Loucy (cell line): ENCODE measurements around the gene CCDC187.
"Not testable (repeated sequence)": the region's sequence is repeated elsewhere in the genome, so short reads cannot be mapped to it uniquely, and the experiment has no call there.

Source experiments
- H2AFZ ChIP-seq: fragments of 200-600 bp; sonication (generic); 2 replicates; pipeline ENCODE4 v1.6.0; 2016; ENCODE audit warnings: antibody characterized with exemption, mild to moderate bottlenecking, low read length, moderate library complexity
- H3F3A ChIP-seq: fragments of 200-600 bp; 2 replicates; pipeline ENCODE4 v1.6.0; 2016; ENCODE audit warnings: antibody characterized with exemption, low read depth, mild to moderate bottlenecking
- H3K27me3 ChIP-seq: fragments of 200-600 bp; sonication (generic); 2 replicates; pipeline ENCODE4 v1.6.1; 2014; ENCODE audit warnings: low read length, mild to moderate bottlenecking; ENCODE audit not compliant: insufficient read depth, poor library complexity, severe bottlenecking
- H3K36me3 ChIP-seq: fragments of 200-600 bp; sonication (generic); 2 replicates; pipeline ENCODE4 v1.6.1; 2016; ENCODE audit warnings: low read length; ENCODE audit not compliant: insufficient read depth
- H3K4me1 ChIP-seq: fragments of 200-600 bp; sonication (generic); 2 replicates; pipeline ENCODE4 v1.5.1; 2014; ENCODE audit warnings: low read length, mild to moderate bottlenecking; ENCODE audit not compliant: insufficient read depth, poor library complexity, severe bottlenecking
- H3K4me2 ChIP-seq: fragments of 200-600 bp; sonication (generic); 2 replicates; pipeline ENCODE4 v1.6.0; 2014; ENCODE audit warnings: antibody characterized with exemption, low read length, low read depth, mild to moderate bottlenecking; ENCODE audit not compliant: poor library complexity, severe bottlenecking
- H3K4me3 ChIP-seq: fragments of 200-600 bp; sonication (generic); 2 replicates; pipeline ENCODE4 v1.5.1; 2014; ENCODE audit warnings: low read length, mild to moderate bottlenecking, mixed read lengths; ENCODE audit not compliant: poor library complexity, severe bottlenecking
- H3K79me2 ChIP-seq: fragments of 200-600 bp; sonication (generic); 2 replicates; pipeline ENCODE4 v1.6.1; 2014; ENCODE audit warnings: low read length; ENCODE audit not compliant: insufficient read depth
- H3K9ac ChIP-seq: fragments of 200-600 bp; sonication (generic); 2 replicates; pipeline ENCODE4 v1.6.0; 2014; ENCODE audit warnings: mild to moderate bottlenecking, low read depth, low read length, moderate library complexity; ENCODE audit not compliant: poor library complexity, severe bottlenecking
- H3K9me2 ChIP-seq: fragments of 200-600 bp; sonication (generic); replicated peaks from 2 replicates; pipeline ENCODE4 v1.6.1; 2016; ENCODE audit warnings: low read depth, low read length, mixed read lengths
- H3K9me3 ChIP-seq: fragments of 200-600 bp; sonication (generic); 2 replicates; pipeline ENCODE4 v1.6.1; 2014; ENCODE audit warnings: mild to moderate bottlenecking, antibody characterized with exemption, low read length, low read depth; ENCODE audit not compliant: insufficient read depth
- H4K20me1 ChIP-seq: fragments of 200-600 bp; sonication (generic); 2 replicates; pipeline ENCODE4 v1.6.0; 2014; ENCODE audit warnings: antibody characterized with exemption, low read length, mild to moderate bottlenecking; ENCODE audit not compliant: insufficient read depth, poor library complexity, severe bottlenecking
- CTCF ChIP-seq: fragments of 200-600 bp; sonication (generic); conservative IDR thresholded peaks from 2 replicates; pipeline ENCODE4 v1.5.1; 2014; ENCODE audit warnings: mild to moderate bottlenecking, antibody characterized with exemption, low read length
- EZH2phosphoT487 ChIP-seq: fragments of 200-600 bp; IDR thresholded peaks from 2 replicates; pipeline ENCODE4 v1.6.1; 2018; ENCODE audit warnings: antibody characterized with exemption, mild to moderate bottlenecking, moderate library complexity, borderline replicate concordance

The CCDC187 gene

GRCh38 chr9:136303825-136304416 is at the start of gene CCDC187:
Gene CCDC187, minus strand, starts transcription at chr9:136304094. Its CDS starts 264 bp downstream, at chr9:136303830.
- no peak within 1 kb of the TSS for H3K4me3 ChIP-seq
- H3K36me3 ChIP-seq: no peaks in the 10 kb centered on the region
- no peaks in the 10 kb centered on the region for H4K20me1 ChIP-seq
- no peak for TF ChIP-seq CTCF
- TF ChIP-seq EZH2phosphoT487: no peak
- no peaks in the 10 kb centered on the region for H3K4me1 ChIP-seq
- no peak within 1 kb of the TSS for H3K4me2 ChIP-seq
- no peaks in the 10 kb centered on the region for H3K9me2 ChIP-seq
- no peaks in the 10 kb centered on the region for H3K79me2 ChIP-seq
- H3F3A ChIP-seq: no peaks in the 10 kb centered on the region
- no peaks in the 10 kb centered on the region for H3K27me3 ChIP-seq
- H3K9ac ChIP-seq: no peak within 1 kb of the TSS
- no peaks in the 10 kb centered on the region for H3K9me3 ChIP-seq
- H2AFZ ChIP-seq: no peak within 1 kb of the TSS

- Histone ChIP-seq H3K79me2 (no peaks in the 10 kb centered on the region), H3K9ac (no peak overlapping the region), H3K36me3 (no peaks in the 10 kb centered on the region), H3K4me3 (no peak overlapping the region), H3K4me2 (no peak overlapping the region), H3K27me3 (no peaks in the 10 kb centered on the region), H3F3A (no peaks in the 10 kb centered on the region), H3K9me3 (no peaks in the 10 kb centered on the region), H4K20me1 (no peaks in the 10 kb centered on the region), H3K9me2 (no peaks in the 10 kb centered on the region), H3K4me1 (no peaks in the 10 kb centered on the region), H2AFZ (no peak overlapping the region)
- TF ChIP-seq CTCF: no peak
- no peak for TF ChIP-seq EZH2phosphoT487
These were observed 49.2 kb upstream of the CCDC187 start for GRCh38 chr9:136353088-136353487.

- Histone ChIP-seq H3K9ac (no peak overlapping the region), H3K27me3 (no peaks in the 10 kb centered on the region), H3K4me3 (no peak overlapping the region), H3K9me3 (no peaks in the 10 kb centered on the region), H3F3A (no peaks in the 10 kb centered on the region), H2AFZ (no peak overlapping the region), H3K4me2 (no peak overlapping the region), H4K20me1 (no peaks in the 10 kb centered on the region), H3K79me2 (no peaks in the 10 kb centered on the region), H3K36me3 (no peaks in the 10 kb centered on the region), H3K4me1 (no peaks in the 10 kb centered on the region), H3K9me2 (no peaks in the 10 kb centered on the region)
- TF ChIP-seq EZH2phosphoT487 (no peak), CTCF (no peak)
These were observed 48.8 kb upstream of the CCDC187 start for GRCh38 chr9:136352682-136353081.

GRCh38 chr9:136351868-136352267 is 48.0 kb upstream of the CCDC187 start:
- not testable (repeated sequence) for H3K9ac ChIP-seq, H3F3A ChIP-seq, H3K36me3 ChIP-seq, H4K20me1 ChIP-seq, H3K4me3 ChIP-seq, H3K27me3 ChIP-seq, H3K4me2 ChIP-seq, H3K9me2 ChIP-seq, H3K79me2 ChIP-seq, H2AFZ ChIP-seq, H3K9me3 ChIP-seq, H3K4me1 ChIP-seq
